Epithelial cell of proximal tubule (primary cell): ENCODE results near the gene KIRREL3. TPM values are rescaled to one million over a fixed set of nuclear protein-coding genes. Genes with fewer than 3 reads are reported as not detected.

Source experiments
- DNase-seq: peaks from one replicate; pipeline ENCODE4 v3.0.0-alpha.2; 2011; ENCODE audit warnings: low read depth
- H3K4me3 ChIP-seq: 2 replicates; pipeline ENCODE4 v1.5.1; 2011; ENCODE audit warnings: low read depth, mild to moderate bottlenecking, low read length
- CTCF ChIP-seq: conservative IDR thresholded peaks from 2 replicates; pipeline ENCODE4 v1.5.1; 2012; ENCODE audit warnings: low read depth, mild to moderate bottlenecking, low read length
- total RNA-seq: library from RNA; depleted of rRNA; stranded (reverse); fragments of >200 nt; gene quantifications from 2 replicates; pipeline ENCODE4 v1.2.3, GENCODE V29; 2015

KIRREL3 gene
- total RNA-seq, 1 donor from 2014 or later, result 5.1 TPM

DNA sequence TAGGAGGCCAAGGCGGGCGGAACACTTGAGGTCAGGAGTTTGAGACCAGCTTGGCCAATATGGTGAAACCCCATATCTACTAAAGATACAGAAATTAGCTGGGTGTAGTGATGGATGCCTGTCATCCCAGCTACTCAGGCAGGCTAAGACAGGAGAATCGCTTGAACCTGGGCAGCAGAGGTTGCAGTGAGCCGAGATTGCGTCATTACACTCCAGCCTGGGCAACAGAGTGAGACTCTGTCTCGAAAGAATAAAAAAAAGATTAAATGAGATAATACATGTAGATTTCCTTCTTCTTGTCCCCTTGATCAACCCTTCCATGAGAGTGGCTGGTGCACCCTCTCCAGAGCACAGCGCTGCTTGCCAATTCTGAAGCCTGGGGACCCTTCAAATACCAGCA is 538.1 kb downstream of the KIRREL3 start:
- no peak for TF ChIP-seq CTCF
- H3K4me3 ChIP-seq, result no peak overlapping the region

DNA sequence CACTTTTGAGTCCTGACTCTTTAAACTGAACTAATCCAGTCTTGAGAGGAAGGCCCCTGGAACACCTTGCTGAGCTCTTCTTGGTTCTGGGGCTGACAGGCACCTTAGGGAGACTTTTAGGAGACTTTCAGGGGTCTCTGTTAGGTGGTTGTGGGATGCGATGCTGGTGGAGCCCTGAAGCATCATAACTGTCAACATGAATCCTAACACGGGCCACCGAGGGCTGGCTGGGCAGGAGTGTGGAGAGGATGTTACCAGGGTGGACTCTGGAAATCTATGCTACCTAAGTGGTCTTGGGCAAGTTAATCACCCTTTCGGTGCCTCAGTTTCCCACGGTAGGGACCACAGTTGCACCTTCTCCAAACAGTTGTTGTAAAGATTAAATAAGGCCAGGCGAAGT is 538.6 kb downstream of the KIRREL3 start:
- no peak for TF ChIP-seq CTCF
- no peak overlapping the region for H3K4me3 ChIP-seq
- no peak for DNase-seq

More for the DNA sequence above, 538.1 kb downstream of the KIRREL3 start:
- no peak for DNase-seq

GRCh38 chr11:126461096-126461440 is 539.5 kb downstream of the KIRREL3 start:
- DNase-seq, result no peak
- TF ChIP-seq CTCF, result no peak
- H3K4me3 ChIP-seq, result no peak overlapping the region

DNA sequence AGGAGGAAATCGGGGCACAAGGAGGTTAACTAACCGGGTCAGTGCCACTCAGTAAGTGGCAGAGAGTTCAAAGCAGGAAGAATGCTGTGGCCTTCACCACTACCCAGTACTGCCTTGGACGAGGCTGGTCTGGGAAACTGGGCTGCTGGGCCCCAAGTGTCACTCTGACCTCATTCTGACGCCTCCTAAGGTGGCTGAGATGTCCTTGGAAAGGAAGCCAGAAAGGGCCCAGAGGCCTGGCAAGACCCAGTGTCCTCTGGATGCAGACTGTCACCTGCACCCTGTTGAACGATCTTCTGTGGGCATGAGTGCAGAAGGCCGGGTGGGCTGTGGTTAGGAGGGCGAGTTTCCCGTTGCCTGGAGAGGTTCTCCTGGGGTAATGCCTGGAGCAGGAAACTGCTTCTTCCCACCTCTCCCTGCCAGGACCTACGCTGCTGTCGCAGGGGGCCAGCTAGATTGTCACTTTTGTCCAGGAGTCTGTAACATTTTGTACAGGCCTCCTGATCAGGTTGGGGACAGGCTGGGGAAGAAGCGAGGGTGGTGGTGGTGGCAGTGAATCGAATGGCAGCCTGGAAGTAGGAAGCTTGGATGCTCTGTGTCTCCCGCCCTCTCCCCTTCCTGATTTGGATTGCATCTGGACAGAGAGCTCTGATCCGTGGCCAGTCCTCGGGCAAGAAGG is 540.0 kb downstream of the KIRREL3 start:
- H3K4me3 ChIP-seq, result no peak overlapping the region
- no peak for DNase-seq
- no peak for TF ChIP-seq CTCF

- TF ChIP-seq CTCF, result no peak
- H3K4me3 ChIP-seq, result no peak overlapping the region
- DNase-seq, result no peak
These were observed 540.8 kb downstream of the KIRREL3 start for GRCh38 chr11:126459691-126460281.

- no peak overlapping the region for H3K4me3 ChIP-seq
- no peak for DNase-seq
- TF ChIP-seq CTCF, result no peak
These were observed 542.8 kb downstream of the KIRREL3 start for GRCh38 chr11:126457817-126458216.
